Brain microvascular endothelial cell (primary cell): Measurements from ENCODE around the gene ACP1.

Experiments used
- DNase-seq: peaks from one replicate; pipeline ENCODE4 v3.0.0-alpha.2; 2020
- H3K27ac ChIP-seq: fragments of 250-450 bp; sonication (Bioruptor Pico); 2 replicates; pipeline ENCODE4 v1.5.1; 2020; ENCODE audit warnings: mild to moderate bottlenecking, moderate library complexity
- H3K27me3 ChIP-seq: fragments of 250-450 bp; sonication (Bioruptor Pico); replicated peaks from 2 replicates; pipeline ENCODE4 v1.5.1; 2020; ENCODE audit warnings: mild to moderate bottlenecking
- H3K36me3 ChIP-seq: fragments of 250-450 bp; sonication (Bioruptor Pico); replicated peaks from 2 replicates; pipeline ENCODE4 v1.5.1; 2020; ENCODE audit warnings: mild to moderate bottlenecking
- H3K4me3 ChIP-seq: 2 replicates; pipeline ENCODE4 v1.5.1; 2011; ENCODE audit warnings: low read depth, mild to moderate bottlenecking, control low read depth, low read length, moderate library complexity
- in situ Hi-C: cut with HindIII; loops from 2 replicates; pipeline ENCODE4 v1.10.0; 2017; ENCODE audit warnings: low sequenced_read_pairs, low pct_ligation_motif_present
- TF ChIP-seq, protein P1 (sequence below): IDR thresholded peaks from 2 replicates; pipeline ENCODE4 v1.5.1; 2011; ENCODE audit warnings: low read depth, mild to moderate bottlenecking, moderate library complexity, low read length, control low read depth, inconsistent platforms; ENCODE audit errors: missing control alignments

The ACP1 gene

DNA sequence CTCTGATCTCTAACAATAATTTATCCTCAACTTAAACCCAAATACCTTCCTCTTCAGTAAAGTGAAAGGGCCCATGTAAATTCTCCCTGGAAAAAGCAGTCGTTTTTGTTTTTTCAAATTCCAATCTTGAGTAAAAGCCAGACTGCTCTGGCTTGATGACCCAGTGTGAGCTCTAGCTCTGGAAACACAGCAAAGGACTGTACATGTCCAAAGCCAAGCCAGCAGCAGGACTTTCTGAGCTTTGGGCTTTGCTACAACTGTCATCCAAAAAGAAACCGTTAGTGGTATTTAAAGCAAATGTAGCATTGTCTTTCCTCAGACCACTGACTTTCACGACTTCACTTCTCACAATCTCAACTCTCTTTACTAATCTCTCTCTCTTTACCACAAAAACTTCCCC, 26.3 kb upstream of the ACP1 start:
- Histone ChIP-seq H3K27ac (no peak overlapping the region), H3K36me3 (no peaks in the 10 kb centered on the region)
- in situ Hi-C loops: no loop called here

DNA sequence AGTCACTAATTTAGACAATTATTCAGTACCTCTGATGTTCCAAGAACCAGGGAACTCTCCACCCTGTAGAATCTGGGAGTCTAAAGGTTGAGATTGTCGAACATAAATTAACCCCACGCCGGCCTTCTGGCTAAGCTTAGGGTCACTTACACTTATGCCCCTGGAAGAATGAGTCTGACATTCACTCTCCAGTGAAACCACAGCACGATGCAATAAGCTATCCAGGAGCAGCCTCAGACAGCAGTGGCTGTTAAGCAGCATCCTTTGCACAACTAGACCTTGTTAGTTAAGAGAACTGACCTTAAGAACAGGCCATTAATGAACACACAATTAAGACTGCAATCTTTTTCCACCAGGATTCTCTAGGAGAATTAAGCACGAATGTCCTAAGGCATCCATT, 25.9 kb upstream of the ACP1 start:
- TF ChIP-seq, protein P1, sequence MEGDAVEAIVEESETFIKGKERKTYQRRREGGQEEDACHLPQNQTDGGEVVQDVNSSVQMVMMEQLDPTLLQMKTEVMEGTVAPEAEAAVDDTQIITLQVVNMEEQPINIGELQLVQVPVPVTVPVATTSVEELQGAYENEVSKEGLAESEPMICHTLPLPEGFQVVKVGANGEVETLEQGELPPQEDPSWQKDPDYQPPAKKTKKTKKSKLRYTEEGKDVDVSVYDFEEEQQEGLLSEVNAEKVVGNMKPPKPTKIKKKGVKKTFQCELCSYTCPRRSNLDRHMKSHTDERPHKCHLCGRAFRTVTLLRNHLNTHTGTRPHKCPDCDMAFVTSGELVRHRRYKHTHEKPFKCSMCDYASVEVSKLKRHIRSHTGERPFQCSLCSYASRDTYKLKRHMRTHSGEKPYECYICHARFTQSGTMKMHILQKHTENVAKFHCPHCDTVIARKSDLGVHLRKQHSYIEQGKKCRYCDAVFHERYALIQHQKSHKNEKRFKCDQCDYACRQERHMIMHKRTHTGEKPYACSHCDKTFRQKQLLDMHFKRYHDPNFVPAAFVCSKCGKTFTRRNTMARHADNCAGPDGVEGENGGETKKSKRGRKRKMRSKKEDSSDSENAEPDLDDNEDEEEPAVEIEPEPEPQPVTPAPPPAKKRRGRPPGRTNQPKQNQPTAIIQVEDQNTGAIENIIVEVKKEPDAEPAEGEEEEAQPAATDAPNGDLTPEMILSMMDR: no peak
- Histone ChIP-seq H3K4me3 (no peak overlapping the region), H3K36me3 (peaks cover 3% of the 10 kb centered on the region), H3K27me3 (no peaks in the 10 kb centered on the region), H3K27ac (no peak overlapping the region)
- in situ Hi-C loops: no loop called here
- DNase-seq: no peak

More for the DNA sequence above, 26.3 kb upstream of the ACP1 start:
- TF ChIP-seq, protein P1: no peak
- Histone ChIP-seq H3K27me3 (no peaks in the 10 kb centered on the region), H3K4me3 (no peak overlapping the region)
- DNase-seq: no peak

DNA sequence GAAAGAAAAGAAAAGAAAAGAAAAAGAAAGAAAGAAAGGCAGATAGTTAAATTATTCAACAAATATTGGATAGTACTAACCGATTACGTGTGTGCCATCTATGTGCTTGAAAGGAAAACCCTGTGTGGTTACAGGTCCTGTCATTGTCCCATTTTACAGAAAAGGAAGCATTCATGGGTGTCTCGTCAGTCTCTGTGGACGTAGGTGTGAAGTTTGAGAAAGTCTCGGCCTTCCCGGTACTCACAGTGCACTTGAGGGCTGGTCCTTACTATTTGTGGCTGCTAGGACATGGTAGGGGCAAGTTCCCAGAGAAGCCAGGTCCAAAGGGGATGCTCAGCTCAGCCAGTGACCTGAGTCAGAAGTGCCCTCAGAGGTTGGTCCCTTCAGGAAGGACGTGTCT, 20.2 kb upstream of the ACP1 start:
- Histone ChIP-seq H3K27me3 (no peaks in the 10 kb centered on the region), H3K27ac (no peak overlapping the region), H3K4me3 (no peak overlapping the region), H3K36me3 (peaks cover 7% of the 10 kb centered on the region)
- in situ Hi-C loops: no loop called here
- TF ChIP-seq, protein P1: no peak
- DNase-seq: no peak

DNA sequence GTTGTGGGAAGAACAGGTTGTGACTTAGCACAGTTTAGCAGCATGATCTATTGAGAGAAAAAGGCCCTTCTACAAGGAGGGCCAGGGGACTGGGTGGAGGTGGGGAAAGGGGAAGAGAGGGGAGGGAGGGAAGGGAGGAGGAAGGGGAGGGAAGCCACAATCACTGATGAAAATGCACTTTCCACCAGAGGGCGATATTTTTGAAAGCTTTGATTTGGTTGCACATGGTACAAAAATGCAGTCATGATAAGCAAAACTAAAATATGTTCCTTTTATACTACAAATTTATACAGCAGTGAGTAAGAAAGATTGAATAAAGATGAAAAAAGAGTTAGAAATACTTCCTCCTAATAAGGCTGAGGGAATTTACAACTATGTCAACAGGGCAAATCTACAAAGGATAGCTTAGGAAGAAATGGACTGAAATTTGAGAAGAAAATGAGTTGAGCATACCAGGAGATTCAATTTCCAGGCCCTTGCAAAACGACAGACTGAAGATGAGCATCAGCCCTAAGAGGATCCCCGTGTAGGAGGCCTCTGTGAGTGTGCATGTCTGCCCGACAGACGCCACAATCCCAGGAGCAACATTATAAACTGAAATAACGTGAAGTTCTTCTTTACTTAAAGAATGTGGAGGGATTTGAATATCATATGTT, 18.1 kb upstream of the ACP1 start:
- DNase-seq: peak; percentile 74
- Histone ChIP-seq H3K27me3 (no peaks in the 10 kb centered on the region), H3K4me3 (no peak overlapping the region), H3K27ac (no peak overlapping the region), H3K36me3 (peaks cover 10% of the 10 kb centered on the region)
- in situ Hi-C loops: no loop called here
- TF ChIP-seq, protein P1: peak; percentile 63

DNA sequence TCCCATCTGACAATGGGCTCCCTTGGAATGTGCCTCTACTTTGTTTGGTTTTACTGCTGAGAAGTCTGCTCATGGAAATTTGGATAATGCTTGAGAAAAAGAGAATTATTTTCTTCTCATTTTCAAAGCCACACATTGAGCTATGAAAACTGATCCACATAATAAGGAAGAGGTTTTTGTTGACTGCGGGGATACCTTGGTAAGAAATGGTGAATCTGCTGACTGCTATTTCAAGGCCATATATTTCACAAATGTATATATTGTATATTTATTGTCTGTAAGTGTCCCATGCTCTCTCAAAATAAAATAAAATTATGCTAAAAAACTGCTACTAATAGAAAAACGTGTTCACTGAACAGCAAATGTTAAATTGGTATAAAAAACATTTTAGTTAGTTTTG, 16.0 kb upstream of the ACP1 start:
- in situ Hi-C loops: no loop called here
- H3K36me3 ChIP-seq: peaks cover 8% of the 10 kb centered on the region
- no peak overlapping the region for H3K4me3 ChIP-seq
- TF ChIP-seq, protein P1: no peak
- H3K27ac ChIP-seq: no peak overlapping the region
- DNase-seq: no peak
- no peaks in the 10 kb centered on the region for H3K27me3 ChIP-seq

DNA sequence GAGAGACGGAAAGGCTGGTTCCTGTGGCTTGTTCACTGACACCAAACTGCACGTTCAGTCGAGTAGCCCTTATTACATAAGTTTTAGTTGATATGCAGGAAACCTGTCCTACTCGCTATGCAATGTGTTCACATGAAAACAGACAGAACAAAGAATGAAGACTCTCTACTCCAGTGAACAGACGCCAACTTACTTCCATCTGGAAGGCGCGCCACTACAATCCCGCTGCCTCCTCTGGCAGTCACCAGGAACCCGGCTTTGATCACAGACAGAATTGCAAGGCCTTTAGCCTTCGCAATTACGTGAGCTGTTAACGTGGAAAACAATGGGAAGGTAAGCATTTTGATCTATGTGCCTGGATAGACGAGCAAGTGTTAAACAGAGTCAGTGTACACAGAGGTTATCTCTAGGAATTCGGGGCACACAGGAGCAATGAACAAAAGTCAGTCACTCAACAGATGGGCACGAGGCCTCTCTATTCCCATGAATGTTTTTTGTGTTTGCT, 15.2 kb upstream of the ACP1 start:
- peaks cover 5% of the 10 kb centered on the region for H3K36me3 ChIP-seq
- no peaks in the 10 kb centered on the region for H3K27me3 ChIP-seq
- H3K27ac ChIP-seq: no peak overlapping the region
- in situ Hi-C loops: no loop called here
- no peak overlapping the region for H3K4me3 ChIP-seq
- DNase-seq: no peak
- TF ChIP-seq, protein P1: no peak
